ENCODE results near the gene CFAP157.

Gene CFAP157

GRCh38 chr9:127721391-127721821 lies 14.6 kb downstream of the CFAP157 start:
- TF ChIP-seq, protein P1, sequence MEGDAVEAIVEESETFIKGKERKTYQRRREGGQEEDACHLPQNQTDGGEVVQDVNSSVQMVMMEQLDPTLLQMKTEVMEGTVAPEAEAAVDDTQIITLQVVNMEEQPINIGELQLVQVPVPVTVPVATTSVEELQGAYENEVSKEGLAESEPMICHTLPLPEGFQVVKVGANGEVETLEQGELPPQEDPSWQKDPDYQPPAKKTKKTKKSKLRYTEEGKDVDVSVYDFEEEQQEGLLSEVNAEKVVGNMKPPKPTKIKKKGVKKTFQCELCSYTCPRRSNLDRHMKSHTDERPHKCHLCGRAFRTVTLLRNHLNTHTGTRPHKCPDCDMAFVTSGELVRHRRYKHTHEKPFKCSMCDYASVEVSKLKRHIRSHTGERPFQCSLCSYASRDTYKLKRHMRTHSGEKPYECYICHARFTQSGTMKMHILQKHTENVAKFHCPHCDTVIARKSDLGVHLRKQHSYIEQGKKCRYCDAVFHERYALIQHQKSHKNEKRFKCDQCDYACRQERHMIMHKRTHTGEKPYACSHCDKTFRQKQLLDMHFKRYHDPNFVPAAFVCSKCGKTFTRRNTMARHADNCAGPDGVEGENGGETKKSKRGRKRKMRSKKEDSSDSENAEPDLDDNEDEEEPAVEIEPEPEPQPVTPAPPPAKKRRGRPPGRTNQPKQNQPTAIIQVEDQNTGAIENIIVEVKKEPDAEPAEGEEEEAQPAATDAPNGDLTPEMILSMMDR (IDR thresholded peaks at IDR 0.05; ENCODE audit: borderline replicate concordance, insufficient read depth, low read depth, low read length): no peak
- no peak overlapping the region for H3K4me3 ChIP-seq (ENCODE audit: low read depth, low read length)

DNA sequence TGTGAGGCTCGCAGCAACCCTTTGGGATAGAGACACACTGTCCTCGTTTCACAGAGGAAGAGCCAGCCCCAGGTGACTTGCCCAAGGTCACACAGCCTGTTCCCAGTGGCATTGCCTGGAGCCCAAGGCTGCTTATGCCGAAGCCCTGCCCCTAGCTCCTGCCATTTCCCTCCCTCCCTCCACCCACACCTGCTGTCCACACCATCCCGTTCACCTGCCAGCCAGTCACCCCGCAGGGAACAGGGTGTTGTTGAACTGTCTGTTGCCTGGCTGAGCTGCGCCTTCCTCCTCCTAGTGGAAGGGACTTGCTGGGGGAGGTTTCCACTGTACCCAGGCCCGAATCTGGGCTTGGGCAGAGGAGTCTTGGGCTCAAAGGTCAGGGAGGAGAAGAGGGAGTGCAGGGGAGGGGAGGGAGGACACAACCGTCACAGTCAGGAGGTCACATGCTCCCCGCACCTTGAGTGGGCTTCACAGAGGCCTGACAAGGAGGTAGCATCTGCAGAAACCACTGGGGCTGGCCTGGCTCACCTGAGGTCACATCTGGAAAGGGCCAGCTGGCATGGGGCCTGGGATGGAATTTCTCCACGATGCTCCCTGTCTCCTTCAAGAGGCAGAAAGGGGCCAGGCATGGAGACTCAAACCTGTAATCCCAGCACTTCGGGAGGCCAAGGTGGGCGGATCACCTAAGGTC lies 15.4 kb downstream of the CFAP157 start:
- no peak overlapping the region for H3K4me3 ChIP-seq (ENCODE audit: low read depth, low read length)
- TF ChIP-seq, protein P1 (IDR thresholded peaks at IDR 0.05; ENCODE audit: borderline replicate concordance, insufficient read depth, low read depth, low read length): no peak

DNA sequence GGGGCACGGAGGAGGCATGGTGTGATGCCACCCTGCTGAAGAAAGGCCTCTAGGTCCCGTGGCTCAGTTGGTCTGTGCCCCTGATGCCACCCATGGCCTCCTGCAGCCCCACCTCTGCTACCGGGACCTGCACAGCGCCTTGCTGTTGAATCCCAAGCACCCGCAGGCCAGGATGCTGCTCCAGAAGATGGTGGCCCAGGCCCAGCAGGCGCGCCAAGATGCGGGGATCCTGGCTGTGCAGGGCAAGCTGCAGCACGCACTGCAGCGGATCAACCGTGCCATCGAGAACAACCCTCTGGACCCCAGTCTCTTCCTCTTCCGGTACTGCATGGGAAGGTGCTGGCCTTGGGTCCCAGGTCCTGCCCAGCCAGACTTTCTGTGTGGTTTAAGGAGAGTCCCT lies 16.2 kb downstream of the CFAP157 start:
- H3K4me3 ChIP-seq (ENCODE audit: low read depth, low read length): no peak overlapping the region
- TF ChIP-seq, protein P1 (IDR thresholded peaks at IDR 0.05; ENCODE audit: borderline replicate concordance, insufficient read depth, low read depth, low read length): no peak

- H3K4me3 ChIP-seq (ENCODE audit: low read depth, low read length): no peak overlapping the region
- TF ChIP-seq, protein P1 (IDR thresholded peaks at IDR 0.05; ENCODE audit: borderline replicate concordance, insufficient read depth, low read depth, low read length): no peak
These were observed 16.7 kb downstream of the CFAP157 start for GRCh38 chr9:127723444-127723843.

DNA sequence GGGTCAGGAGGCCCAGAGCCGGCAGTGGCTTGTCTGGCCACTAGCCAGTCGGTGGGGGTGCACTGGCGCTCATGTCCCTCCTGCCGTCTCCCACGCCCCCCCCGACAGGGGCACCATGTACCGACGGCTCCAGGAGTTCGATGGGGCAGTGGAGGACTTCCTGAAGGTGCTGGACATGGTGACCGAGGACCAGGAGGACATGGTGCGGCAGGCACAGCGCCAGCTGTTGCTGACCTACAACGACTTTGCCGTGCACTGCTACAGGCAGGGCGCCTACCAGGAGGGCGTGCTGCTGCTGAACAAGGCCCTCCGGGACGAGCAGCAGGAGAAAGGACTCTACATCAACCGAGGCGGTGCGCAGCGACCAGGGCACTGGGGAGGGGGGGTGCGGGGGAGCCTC lies 17.2 kb downstream of the CFAP157 start:
- H3K4me3 ChIP-seq (ENCODE audit: low read depth, low read length): no peak overlapping the region
- TF ChIP-seq, protein P1 (IDR thresholded peaks at IDR 0.05; ENCODE audit: borderline replicate concordance, insufficient read depth, low read depth, low read length): no peak

GRCh38 chr9:127726871-127727270 lies 20.1 kb downstream of the CFAP157 start:
- TF ChIP-seq, protein P1 (IDR thresholded peaks at IDR 0.05; ENCODE audit: borderline replicate concordance, insufficient read depth, low read depth, low read length): no peak

GRCh38 chr9:127728808-127729207 lies 22.0 kb downstream of the CFAP157 start:
- TF ChIP-seq, protein P1 (IDR thresholded peaks at IDR 0.05; ENCODE audit: borderline replicate concordance, insufficient read depth, low read depth, low read length): no peak
- no peak overlapping the region for H3K4me3 ChIP-seq (ENCODE audit: low read depth, low read length)

More at GRCh38 chr9:127726871-127727270, 20.1 kb downstream of the CFAP157 start:
- H3K4me3 ChIP-seq (ENCODE audit: low read depth, low read length): no peak overlapping the region

All from GM12875 (cell line).